ENCODE measurements around the gene ZIM2. TPM values are rescaled to one million over a fixed set of nuclear protein-coding genes. Genes with fewer than 3 reads are reported as not detected.

Gene ZIM2
- total and polyA plus RNA-seq, 2 experiments from 2014 or later = not detected

- TF ChIP-seq CREB1 (CRISPR knock-in tag; IDR thresholded peaks at IDR 0.05; ENCODE audit: low read depth) (no peak), STAT1 (IDR thresholded peaks at IDR 0.05; ENCODE audit: unreplicated experiment) (no peak), POLR2AphosphoS5 (IDR thresholded peaks at IDR 0.05; ENCODE audit: low read depth) (no peak), NANOG (IDR thresholded peaks at IDR 0.05; ENCODE audit: borderline replicate concordance) (no peak), EZH2phosphoT487 (IDR thresholded peaks at IDR 0.05; ENCODE audit: unreplicated experiment) (no peak), ZNF331 (CRISPR knock-in tag; IDR thresholded peaks at IDR 0.05; ENCODE audit: low read depth) (no peak), REST (IDR thresholded peaks at IDR 0.05; ENCODE audit: unreplicated experiment) (no peak)
Measured at GRCh38 chr19:56836059-56836458, 4.5 kb downstream of the ZIM2 start (continued).

DNA sequence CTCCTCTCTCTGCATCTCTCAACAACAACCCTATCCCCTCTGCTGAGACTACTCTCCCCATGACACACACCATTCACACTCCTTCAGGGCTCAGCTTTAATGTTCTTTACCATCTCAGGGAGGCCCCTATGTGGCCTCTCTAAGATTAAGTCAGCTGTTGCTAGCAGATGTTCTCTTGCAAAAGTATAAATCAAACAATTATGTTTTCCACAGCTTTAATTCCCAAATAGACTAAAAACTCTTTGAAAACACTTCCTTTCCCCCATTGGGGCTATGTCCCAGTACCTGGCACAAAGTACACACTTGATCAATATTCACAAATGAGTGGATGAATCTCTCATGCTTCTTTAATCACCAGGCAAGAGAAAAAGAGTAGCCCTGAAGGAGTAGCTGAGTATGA lies 5.1 kb downstream of the ZIM2 start:
- Histone ChIP-seq H2AFZ (no peak overlapping the region), H3F3A (replicated peaks; ENCODE audit: low read depth) (no peaks in the 10 kb centered on the region), H3K27ac (ENCODE audit: low read depth) (no peak overlapping the region), H3K4me3 (no peak overlapping the region), H4K20me1 (replicated peaks; ENCODE audit: insufficient read depth) (no peaks in the 10 kb centered on the region), H3K4me2 (no peak overlapping the region), H3K9me2 (ENCODE audit: insufficient read depth) (no peaks in the 10 kb centered on the region), H3K36me3 (ENCODE audit: insufficient read depth) (peaks cover 3% of the 10 kb centered on the region; the same call in 1 of the 2 replicates), H3K79me2 (replicated peaks; ENCODE audit: insufficient read depth) (no peaks in the 10 kb centered on the region), H3K4me1 (ENCODE audit: insufficient read depth) (no peaks in the 10 kb centered on the region), H3K27me3 (ENCODE audit: insufficient read depth) (no peaks in the 10 kb centered on the region)
- TF ChIP-seq ZNF331 (CRISPR knock-in tag; IDR thresholded peaks at IDR 0.05; ENCODE audit: low read depth) (no peak), JUNB (IDR thresholded peaks at IDR 0.05; ENCODE audit: unreplicated experiment) (no peak), NANOG (IDR thresholded peaks at IDR 0.05; ENCODE audit: borderline replicate concordance) (no peak), POLR2AphosphoS5 (IDR thresholded peaks at IDR 0.05; ENCODE audit: low read depth) (no peak), ZNF462 (CRISPR knock-in tag; IDR thresholded peaks at IDR 0.05) (no peak), CREB1 (CRISPR knock-in tag; IDR thresholded peaks at IDR 0.05; ENCODE audit: low read depth) (no peak)
- TF ChIP-seq, protein P1, sequence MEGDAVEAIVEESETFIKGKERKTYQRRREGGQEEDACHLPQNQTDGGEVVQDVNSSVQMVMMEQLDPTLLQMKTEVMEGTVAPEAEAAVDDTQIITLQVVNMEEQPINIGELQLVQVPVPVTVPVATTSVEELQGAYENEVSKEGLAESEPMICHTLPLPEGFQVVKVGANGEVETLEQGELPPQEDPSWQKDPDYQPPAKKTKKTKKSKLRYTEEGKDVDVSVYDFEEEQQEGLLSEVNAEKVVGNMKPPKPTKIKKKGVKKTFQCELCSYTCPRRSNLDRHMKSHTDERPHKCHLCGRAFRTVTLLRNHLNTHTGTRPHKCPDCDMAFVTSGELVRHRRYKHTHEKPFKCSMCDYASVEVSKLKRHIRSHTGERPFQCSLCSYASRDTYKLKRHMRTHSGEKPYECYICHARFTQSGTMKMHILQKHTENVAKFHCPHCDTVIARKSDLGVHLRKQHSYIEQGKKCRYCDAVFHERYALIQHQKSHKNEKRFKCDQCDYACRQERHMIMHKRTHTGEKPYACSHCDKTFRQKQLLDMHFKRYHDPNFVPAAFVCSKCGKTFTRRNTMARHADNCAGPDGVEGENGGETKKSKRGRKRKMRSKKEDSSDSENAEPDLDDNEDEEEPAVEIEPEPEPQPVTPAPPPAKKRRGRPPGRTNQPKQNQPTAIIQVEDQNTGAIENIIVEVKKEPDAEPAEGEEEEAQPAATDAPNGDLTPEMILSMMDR (conservative IDR thresholded peaks at IDR 0.05; ENCODE audit: low read depth in 2 of 2) = no peak
- Mint-ChIP-seq H3K9me3 (peaks cover 94% of the 10 kb centered on the region), H3K27ac (no peak overlapping the region), H3K4me3 (no peak overlapping the region), H3K27me3 (ENCODE audit: insufficient read depth, low read depth, poor library complexity) (peaks cover 8% of the 10 kb centered on the region), H3K4me1 (no peaks in the 10 kb centered on the region), H3K36me3 (ENCODE audit: low read depth) (peaks cover 56% of the 10 kb centered on the region)
- DNase-seq (ENCODE audit: low spot score) = no peak
- ATAC-seq = no peak
